Measurements from ENCODE around the gene BCL2L12.

DNA sequence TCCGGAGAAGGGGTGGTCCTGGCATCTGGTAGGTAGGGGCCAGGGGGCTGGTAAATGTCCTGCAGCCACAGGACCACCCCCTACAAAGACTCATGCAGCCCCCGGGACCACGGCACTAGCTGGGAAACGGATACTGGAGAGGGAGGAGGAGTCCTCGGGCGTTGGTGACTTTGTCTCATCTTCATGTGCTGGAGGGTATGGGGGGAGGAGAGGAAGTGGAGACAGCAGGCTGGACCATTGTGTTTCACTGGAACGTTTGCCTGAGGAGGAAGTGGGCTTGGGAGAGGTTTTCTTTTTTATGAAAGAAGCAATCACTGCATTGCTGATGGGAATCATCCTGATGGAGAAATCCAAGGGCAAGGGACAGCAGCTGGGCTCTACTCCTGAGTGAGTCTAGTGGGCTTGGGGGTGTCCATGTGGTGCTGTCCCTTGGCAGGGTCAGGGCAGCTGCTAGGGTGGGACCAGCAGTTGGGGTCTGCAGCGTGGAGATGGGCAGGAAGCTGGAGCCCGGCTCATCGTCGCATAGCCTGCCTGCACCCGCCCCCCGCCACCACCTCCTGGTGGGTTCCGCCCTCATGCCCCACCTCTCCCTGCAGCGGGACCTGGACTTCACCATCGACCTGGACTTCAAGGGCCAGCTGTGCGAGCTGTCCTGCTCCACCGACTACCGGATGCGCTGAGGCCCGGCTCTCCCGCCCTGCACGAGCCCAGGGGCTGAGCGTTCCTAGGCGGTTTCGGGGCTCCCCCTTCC is 22.0 kb downstream of the BCL2L12 start:
- TF ChIP-seq, protein P1, sequence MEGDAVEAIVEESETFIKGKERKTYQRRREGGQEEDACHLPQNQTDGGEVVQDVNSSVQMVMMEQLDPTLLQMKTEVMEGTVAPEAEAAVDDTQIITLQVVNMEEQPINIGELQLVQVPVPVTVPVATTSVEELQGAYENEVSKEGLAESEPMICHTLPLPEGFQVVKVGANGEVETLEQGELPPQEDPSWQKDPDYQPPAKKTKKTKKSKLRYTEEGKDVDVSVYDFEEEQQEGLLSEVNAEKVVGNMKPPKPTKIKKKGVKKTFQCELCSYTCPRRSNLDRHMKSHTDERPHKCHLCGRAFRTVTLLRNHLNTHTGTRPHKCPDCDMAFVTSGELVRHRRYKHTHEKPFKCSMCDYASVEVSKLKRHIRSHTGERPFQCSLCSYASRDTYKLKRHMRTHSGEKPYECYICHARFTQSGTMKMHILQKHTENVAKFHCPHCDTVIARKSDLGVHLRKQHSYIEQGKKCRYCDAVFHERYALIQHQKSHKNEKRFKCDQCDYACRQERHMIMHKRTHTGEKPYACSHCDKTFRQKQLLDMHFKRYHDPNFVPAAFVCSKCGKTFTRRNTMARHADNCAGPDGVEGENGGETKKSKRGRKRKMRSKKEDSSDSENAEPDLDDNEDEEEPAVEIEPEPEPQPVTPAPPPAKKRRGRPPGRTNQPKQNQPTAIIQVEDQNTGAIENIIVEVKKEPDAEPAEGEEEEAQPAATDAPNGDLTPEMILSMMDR (IDR thresholded peaks at IDR 0.05; ENCODE audit: low read length), result no peak
- no peak for TF ChIP-seq EZH2 (optimal IDR thresholded peaks at IDR 0.05; ENCODE audit: low read depth, low read length)

Data from MM.1S (cell line).